ENCODE measurements around the gene BCAR1.

The BCAR1 gene

GRCh38 chr16:75229172-75230031 is 22.0 kb downstream of the BCAR1 start:
- TF ChIP-seq SIN3A (IDR thresholded peaks at IDR 0.05; ENCODE audit: borderline replicate concordance, insufficient read depth, low read length) (no peak), POLR2AphosphoS5 (IDR thresholded peaks at IDR 0.05; ENCODE audit: low read depth, low read length) (no peak), TAF1 (IDR thresholded peaks at IDR 0.05; ENCODE audit: borderline replicate concordance, insufficient read depth, low read length) (no peak), REST (IDR thresholded peaks at IDR 0.05; ENCODE audit: insufficient read depth in 1 of 2, low read depth in 2 of 2, low read length in 2 of 2) (no peak), FOXP2 (optimal IDR thresholded peaks at IDR 0.05; ENCODE audit: borderline replicate concordance, extremely low read depth, extremely low read length, insufficient read depth) (no peak)

DNA sequence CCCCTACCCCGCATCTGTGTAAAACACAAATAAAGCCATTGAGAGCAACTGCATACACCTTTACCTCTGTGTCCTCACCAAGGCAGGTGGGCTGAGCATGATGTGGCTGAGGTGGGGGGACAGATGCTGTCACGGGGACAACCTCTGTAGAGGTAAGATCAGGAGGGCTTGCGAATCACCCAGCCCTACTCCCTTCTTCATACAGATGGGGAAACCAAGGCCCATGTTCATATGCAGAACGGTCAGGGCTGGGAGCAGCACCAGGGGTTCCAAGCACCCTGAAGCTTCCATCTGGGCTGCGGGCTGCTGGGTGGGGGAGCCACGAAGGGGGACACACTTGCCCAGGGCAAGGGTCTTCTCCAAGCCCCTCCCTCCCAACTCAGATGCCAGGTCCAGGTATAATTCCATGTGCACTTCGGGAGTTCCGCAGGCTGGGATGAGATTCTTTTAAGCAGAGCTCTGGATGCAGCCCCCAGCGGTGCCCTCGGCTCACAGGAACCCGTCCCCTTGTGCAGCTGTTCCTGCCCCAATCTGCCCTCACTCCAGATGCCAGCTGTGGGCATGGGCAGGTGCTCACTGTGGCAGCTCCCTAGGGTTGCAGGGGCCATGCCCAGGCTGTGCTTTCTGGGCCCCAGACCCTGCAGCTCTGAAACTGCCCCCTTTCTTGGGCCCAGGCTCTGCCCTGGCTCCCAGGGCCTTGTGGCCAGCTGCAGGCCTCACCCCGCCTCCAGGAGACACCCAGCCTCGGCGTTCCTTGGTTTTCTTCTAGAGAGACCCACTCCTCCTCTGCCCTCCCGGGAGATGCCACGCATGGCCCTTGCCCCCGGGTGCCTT is 23.1 kb downstream of the BCAR1 start:
- TF ChIP-seq TAF1 (IDR thresholded peaks at IDR 0.05; ENCODE audit: borderline replicate concordance, insufficient read depth, low read length) (no peak), SIN3A (IDR thresholded peaks at IDR 0.05; ENCODE audit: borderline replicate concordance, insufficient read depth, low read length) (no peak), FOXP2 (optimal IDR thresholded peaks at IDR 0.05; ENCODE audit: borderline replicate concordance, extremely low read depth, extremely low read length, insufficient read depth) (no peak)

DNA sequence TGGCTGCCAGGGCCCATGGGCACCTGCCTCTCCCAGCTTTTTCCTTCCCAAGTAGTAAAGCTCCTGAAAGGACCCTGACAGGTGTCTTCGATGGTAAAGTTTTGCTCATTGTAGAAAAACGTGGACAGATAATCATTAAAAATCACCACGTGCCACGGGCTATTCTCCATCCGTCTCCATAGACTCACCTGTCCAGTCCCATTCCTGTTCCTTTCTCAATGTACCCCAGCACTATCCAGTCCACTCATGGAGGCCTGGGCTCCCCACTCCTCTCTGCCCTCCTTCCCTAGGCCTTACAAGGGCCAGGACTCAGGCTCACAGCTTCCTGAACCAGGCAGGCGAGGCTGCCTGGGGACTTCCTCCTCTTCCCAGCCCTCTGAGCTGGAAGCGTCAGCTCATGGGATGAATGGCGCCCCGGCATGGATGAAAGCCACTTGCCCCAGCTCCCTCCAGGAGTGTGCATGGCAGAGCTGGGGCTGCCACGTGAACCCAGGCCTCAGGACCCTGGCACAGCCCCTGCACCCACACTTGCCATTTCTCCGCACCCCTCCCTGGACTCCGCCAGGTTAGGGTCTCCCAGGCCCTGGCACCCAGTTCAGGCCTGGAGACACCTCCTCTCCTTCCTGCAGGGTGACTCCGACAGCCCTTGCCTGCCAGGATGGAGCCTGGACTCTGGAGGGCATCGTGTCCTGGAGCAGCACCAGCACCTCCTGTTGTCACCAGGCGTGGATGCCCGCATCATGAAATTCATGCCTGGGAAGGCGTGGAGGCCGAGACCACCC is 23.9 kb downstream of the BCAR1 start:
- TF ChIP-seq SIN3A (IDR thresholded peaks at IDR 0.05; ENCODE audit: borderline replicate concordance, insufficient read depth, low read length) (no peak), POLR2AphosphoS5 (IDR thresholded peaks at IDR 0.05; ENCODE audit: low read depth, low read length) (no peak), FOXP2 (optimal IDR thresholded peaks at IDR 0.05; ENCODE audit: borderline replicate concordance, extremely low read depth, extremely low read length, insufficient read depth) (no peak)

DNA sequence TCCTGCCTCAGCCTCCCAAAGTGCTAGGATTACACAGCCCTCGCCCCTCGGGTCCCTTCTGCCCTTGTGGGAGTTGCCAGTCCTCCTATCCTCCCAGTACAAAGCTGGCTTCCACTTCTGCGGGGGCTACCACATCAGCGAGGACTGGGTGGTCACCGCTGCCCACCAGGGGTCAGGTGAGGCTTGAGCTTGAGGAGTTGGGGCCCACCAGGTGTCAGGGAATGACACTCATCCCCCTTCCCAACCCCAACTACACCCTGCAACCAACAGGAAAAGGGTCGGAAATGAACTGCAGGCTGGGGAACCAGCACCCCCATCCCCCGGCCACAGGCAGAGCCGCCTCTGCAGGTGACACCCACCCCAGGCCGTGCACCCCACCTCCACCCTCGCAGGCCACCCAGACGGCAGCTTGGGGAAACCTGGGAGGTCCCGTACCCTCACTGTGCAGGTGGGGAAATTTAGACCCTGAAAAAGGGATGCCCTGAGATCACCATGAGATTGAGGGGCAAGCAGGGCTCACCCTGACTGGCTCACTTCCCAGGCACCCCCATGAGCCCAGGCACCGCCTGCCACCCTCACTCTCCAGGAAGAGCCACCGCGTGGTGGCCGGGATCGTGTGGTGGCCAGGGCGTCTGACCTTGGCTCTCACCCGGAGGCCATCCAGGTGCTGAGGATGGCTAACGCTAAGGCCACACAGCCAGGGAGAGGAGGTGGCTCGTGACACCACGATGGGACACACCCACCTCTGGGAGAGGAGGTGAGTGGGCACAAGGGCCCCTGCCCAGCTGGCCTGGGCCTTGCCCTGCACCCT is 24.7 kb downstream of the BCAR1 start:
- TF ChIP-seq POLR2AphosphoS5 (IDR thresholded peaks at IDR 0.05; ENCODE audit: low read depth, low read length) (no peak), SIN3A (IDR thresholded peaks at IDR 0.05; ENCODE audit: borderline replicate concordance, insufficient read depth, low read length) (no peak), TAF1 (IDR thresholded peaks at IDR 0.05; ENCODE audit: borderline replicate concordance, insufficient read depth, low read length) (no peak), FOXP2 (optimal IDR thresholded peaks at IDR 0.05; ENCODE audit: borderline replicate concordance, extremely low read depth, extremely low read length, insufficient read depth) (no peak), REST (IDR thresholded peaks at IDR 0.05; ENCODE audit: insufficient read depth in 1 of 2, low read depth in 2 of 2, low read length in 2 of 2) (no peak)

GRCh38 chr16:75225678-75226515 is 25.5 kb downstream of the BCAR1 start:
- no peak for TF ChIP-seq SIN3A (IDR thresholded peaks at IDR 0.05; ENCODE audit: borderline replicate concordance, insufficient read depth, low read length)

DNA sequence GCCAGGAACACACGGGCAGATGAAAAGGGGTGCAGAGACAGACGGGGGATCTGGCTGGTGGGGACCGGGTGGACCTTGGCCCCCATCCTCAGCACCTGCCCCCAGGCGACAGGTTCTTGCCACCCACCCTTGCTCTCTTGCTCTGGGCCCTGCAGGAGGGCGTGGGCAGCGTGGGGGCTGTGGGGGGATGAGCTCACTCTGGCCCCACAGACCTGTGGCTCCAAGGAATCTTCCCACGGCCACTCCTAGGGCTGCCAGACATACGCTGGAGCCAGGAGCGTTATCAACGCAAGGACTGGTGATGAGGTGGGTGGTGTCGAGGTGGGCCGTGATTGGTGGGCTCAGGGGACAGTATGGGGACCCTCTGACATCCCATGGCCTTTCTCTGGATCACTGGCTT is 26.3 kb downstream of the BCAR1 start:
- TF ChIP-seq SIN3A (IDR thresholded peaks at IDR 0.05; ENCODE audit: borderline replicate concordance, insufficient read depth, low read length): no peak
- TF ChIP-seq REST (IDR thresholded peaks at IDR 0.05; ENCODE audit: insufficient read depth in 1 of 2, low read depth in 2 of 2, low read length in 2 of 2): no peak
- no peak for TF ChIP-seq FOXP2 (optimal IDR thresholded peaks at IDR 0.05; ENCODE audit: borderline replicate concordance, extremely low read depth, extremely low read length, insufficient read depth)
- no peak for TF ChIP-seq TAF1 (IDR thresholded peaks at IDR 0.05; ENCODE audit: borderline replicate concordance, insufficient read depth, low read length)
- TF ChIP-seq POLR2AphosphoS5 (IDR thresholded peaks at IDR 0.05; ENCODE audit: low read depth, low read length): no peak
